WTC11 (cell line): ENCODE measurements around the gene FAT4. TPM values are rescaled to one million over a fixed set of nuclear protein-coding genes. Genes with fewer than 3 reads are reported as not detected.

ENCODE experiments used
- ATAC-seq: fragments of 200-7000 bp; cut with Tn5 transposase; 2 replicates; pipeline ENCODE4 v1.10.0; 2021; ENCODE audit warnings: mild to moderate bottlenecking, moderate library complexity
- CTCF ChIA-PET: fragments of 300-600 bp; sonication (Branson Sonifier 250); formaldehyde crosslinking; loops from one replicate; lab custom pipeline; 2021; ENCODE audit warnings: antibody characterized with exemption; lab: Charles Lee
- POLR2A ChIA-PET: fragments of 350-600 bp; sonication (Branson Sonifier 250); formaldehyde crosslinking; loops from one replicate; lab custom pipeline; 2021; ENCODE audit warnings: antibody characterized with exemption; lab: Charles Lee
- DNase-seq: peaks from one replicate; pipeline ENCODE4 v3.0.0; 2021; ENCODE audit warnings: low spot score
- H3K27ac Mint-ChIP-seq: 2 replicates; pipeline ENCODE4 v1.8.0; 2021; ENCODE audit warnings: mixed read lengths
- H3K27me3 Mint-ChIP-seq: 2 replicates; pipeline ENCODE4 v1.8.0; 2021; ENCODE audit warnings: low read depth, mild to moderate bottlenecking, moderate library complexity, mixed read lengths
- H3K36me3 Mint-ChIP-seq: 2 replicates; pipeline ENCODE4 v1.8.0; 2021; ENCODE audit warnings: mixed read lengths
- H3K4me1 Mint-ChIP-seq: 2 replicates; pipeline ENCODE4 v1.8.0; 2022; ENCODE audit warnings: mixed read lengths
- H3K4me3 Mint-ChIP-seq: 2 replicates; pipeline ENCODE4 v1.8.0; 2021; ENCODE audit warnings: mild to moderate bottlenecking, moderate library complexity, mixed read lengths
- H3K9me3 Mint-ChIP-seq: 2 replicates; pipeline ENCODE4 v1.8.0; 2021; ENCODE audit warnings: mixed read lengths
- ATF1 ChIP-seq: sonication (generic); formaldehyde crosslinking; IDR thresholded peaks from 2 replicates; pipeline ENCODE4 v1.8.1; 2023; ENCODE audit warnings: mild to moderate bottlenecking, moderate library complexity, missing genetic modification reagents
- CREM ChIP-seq: sonication (generic); formaldehyde crosslinking; IDR thresholded peaks from 2 replicates; pipeline ENCODE4 v1.8.1; 2022; ENCODE audit warnings: mild to moderate bottlenecking, missing genetic modification reagents, moderate library complexity
- ELF4 ChIP-seq: sonication (generic); formaldehyde crosslinking; IDR thresholded peaks from 2 replicates; pipeline ENCODE4 v1.8.1; 2022; ENCODE audit warnings: low read depth, mild to moderate bottlenecking, moderate library complexity, missing genetic modification reagents
- GABPB1 ChIP-seq: sonication (generic); formaldehyde crosslinking; IDR thresholded peaks from 2 replicates; pipeline ENCODE4 v1.8.1; 2023; ENCODE audit warnings: mild to moderate bottlenecking, missing genetic modification reagents
- GRHL2 ChIP-seq: fragments of 250-450 bp; sonication (Bioruptor Pico); IDR thresholded peaks from 2 replicates; pipeline ENCODE4 v1.8.0; 2022; ENCODE audit warnings: mild to moderate bottlenecking, moderate library complexity; ENCODE audit not compliant: insufficient replicate concordance, severe bottlenecking
- NFATC4 ChIP-seq: fragments of 250-450 bp; sonication (Bioruptor Pico); IDR thresholded peaks from 2 replicates; pipeline ENCODE4 v1.9.0; 2021; ENCODE audit warnings: mild to moderate bottlenecking
- NR2C2 ChIP-seq: sonication (generic); formaldehyde crosslinking; IDR thresholded peaks from 2 replicates; pipeline ENCODE4 v1.8.0; 2022; ENCODE audit warnings: mild to moderate bottlenecking, missing genetic modification reagents
- NR3C1 ChIP-seq: sonication (generic); formaldehyde crosslinking; conservative IDR thresholded peaks from 2 replicates; pipeline ENCODE4 v1.8.1; 2023; ENCODE audit warnings: low read depth, mild to moderate bottlenecking, missing genetic modification reagents
- RELA ChIP-seq: sonication (generic); formaldehyde crosslinking; IDR thresholded peaks from 2 replicates; pipeline ENCODE4 v1.8.1; 2022; ENCODE audit warnings: missing genetic modification reagents, mild to moderate bottlenecking, borderline replicate concordance
- RORB ChIP-seq: fragments of 250-450 bp; sonication (Bioruptor Pico); IDR thresholded peaks from 2 replicates; pipeline ENCODE4 v1.9.0; 2021; ENCODE audit warnings: mild to moderate bottlenecking
- SMAD3 ChIP-seq: sonication (generic); formaldehyde crosslinking; IDR thresholded peaks from 2 replicates; pipeline ENCODE4 v1.8.0; 2022; ENCODE audit warnings: missing genetic modification reagents, mild to moderate bottlenecking, borderline replicate concordance
- ZNF138 ChIP-seq: sonication (generic); formaldehyde crosslinking; conservative IDR thresholded peaks from 2 replicates; pipeline ENCODE4 v1.8.1; 2022; ENCODE audit warnings: mild to moderate bottlenecking, moderate library complexity, missing genetic modification reagents
- ZNF416 ChIP-seq: fragments of 250-450 bp; sonication (Bioruptor Pico); IDR thresholded peaks from 2 replicates; pipeline ENCODE4 v1.9.0; 2021; ENCODE audit warnings: mild to moderate bottlenecking, inconsistent platforms
- ZNF671 ChIP-seq: fragments of 250-450 bp; sonication (Bioruptor Pico); IDR thresholded peaks from 2 replicates; pipeline ENCODE4 v1.8.0; 2021; ENCODE audit warnings: mild to moderate bottlenecking
- total RNA-seq: library from RNA; stranded (reverse); gene quantifications from 3 replicates; pipeline ENCODE4 v1.2.3, GENCODE V29; 2021
- TF ChIP-seq, protein P1 (sequence below): sonication (generic); formaldehyde crosslinking; IDR thresholded peaks from 2 replicates; pipeline ENCODE4 v1.8.1; 2023; ENCODE audit warnings: mild to moderate bottlenecking, missing genetic modification reagents, borderline replicate concordance
- TF ChIP-seq, protein P2 (sequence below): fragments of 250-450 bp; sonication (Bioruptor Pico); conservative IDR thresholded peaks from 2 replicates; pipeline ENCODE4 v1.9.0; 2021; ENCODE audit warnings: mild to moderate bottlenecking
- TF ChIP-seq, protein P3 (sequence below): fragments of 250-450 bp; sonication (Bioruptor Pico); IDR thresholded peaks from 2 replicates; pipeline ENCODE4 v1.9.0; 2021; ENCODE audit warnings: mild to moderate bottlenecking, borderline replicate concordance
- TF ChIP-seq, protein P4 (sequence below): sonication (generic); formaldehyde crosslinking; IDR thresholded peaks from 2 replicates; pipeline ENCODE4 v1.8.0; 2022; ENCODE audit warnings: mild to moderate bottlenecking, missing genetic modification reagents
- TF ChIP-seq, protein P5 (sequence below): sonication (generic); formaldehyde crosslinking; IDR thresholded peaks from 2 replicates; pipeline ENCODE4 v1.8.1; 2022; ENCODE audit warnings: mild to moderate bottlenecking, moderate library complexity, missing genetic modification reagents
- TF ChIP-seq, protein P6 (sequence below): sonication (generic); formaldehyde crosslinking; IDR thresholded peaks from 2 replicates; pipeline ENCODE4 v1.8.0; 2022; ENCODE audit warnings: mild to moderate bottlenecking, missing genetic modification reagents
- TF ChIP-seq, protein P7 (sequence below): sonication (generic); formaldehyde crosslinking; IDR thresholded peaks from 2 replicates; pipeline ENCODE4 v1.8.0; 2023; ENCODE audit warnings: mild to moderate bottlenecking, missing genetic modification reagents

The FAT4 gene
- total RNA-seq, 1 experiment from 2014 or later, result 10.5 TPM

DNA sequence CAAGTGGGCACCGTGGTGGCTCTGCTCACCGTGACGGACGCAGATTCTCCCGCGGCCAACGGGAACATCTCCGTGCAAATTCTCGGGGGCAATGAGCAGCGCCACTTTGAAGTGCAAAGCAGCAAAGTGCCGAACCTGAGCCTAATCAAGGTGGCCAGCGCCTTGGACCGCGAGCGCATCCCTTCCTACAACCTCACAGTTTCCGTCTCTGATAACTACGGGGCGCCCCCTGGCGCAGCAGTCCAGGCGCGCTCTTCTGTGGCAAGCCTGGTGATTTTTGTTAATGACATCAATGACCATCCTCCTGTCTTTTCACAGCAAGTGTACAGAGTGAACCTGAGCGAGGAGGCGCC lies 2.7 kb downstream of the FAT4 start:
- H3K4me1 Mint-ChIP-seq, result peaks cover 51% of the 10 kb centered on the region
- peaks cover 34% of the 10 kb centered on the region for H3K27me3 Mint-ChIP-seq
- H3K9me3 Mint-ChIP-seq, result peaks cover 6% of the 10 kb centered on the region; the same call in 1 of the 2 replicates
- no peak overlapping the region for H3K27ac Mint-ChIP-seq
- ChIA-PET POLR2A (no interaction called here), CTCF (interaction anchor here (0.8 to 6.3 kb wide), 4 partner anchors 13 to 434 kb away, joined by 3 to 64 read pairs (median 4); no protein-coding TSS in a partner anchor)
- peak; percentile 68 for DNase-seq
- peak overlapping the region; percentile 88 for H3K4me3 Mint-ChIP-seq
- H3K36me3 Mint-ChIP-seq, result peaks cover 20% of the 10 kb centered on the region
- peak; percentile 7 for ATAC-seq
- TF ChIP-seq, protein P1, sequence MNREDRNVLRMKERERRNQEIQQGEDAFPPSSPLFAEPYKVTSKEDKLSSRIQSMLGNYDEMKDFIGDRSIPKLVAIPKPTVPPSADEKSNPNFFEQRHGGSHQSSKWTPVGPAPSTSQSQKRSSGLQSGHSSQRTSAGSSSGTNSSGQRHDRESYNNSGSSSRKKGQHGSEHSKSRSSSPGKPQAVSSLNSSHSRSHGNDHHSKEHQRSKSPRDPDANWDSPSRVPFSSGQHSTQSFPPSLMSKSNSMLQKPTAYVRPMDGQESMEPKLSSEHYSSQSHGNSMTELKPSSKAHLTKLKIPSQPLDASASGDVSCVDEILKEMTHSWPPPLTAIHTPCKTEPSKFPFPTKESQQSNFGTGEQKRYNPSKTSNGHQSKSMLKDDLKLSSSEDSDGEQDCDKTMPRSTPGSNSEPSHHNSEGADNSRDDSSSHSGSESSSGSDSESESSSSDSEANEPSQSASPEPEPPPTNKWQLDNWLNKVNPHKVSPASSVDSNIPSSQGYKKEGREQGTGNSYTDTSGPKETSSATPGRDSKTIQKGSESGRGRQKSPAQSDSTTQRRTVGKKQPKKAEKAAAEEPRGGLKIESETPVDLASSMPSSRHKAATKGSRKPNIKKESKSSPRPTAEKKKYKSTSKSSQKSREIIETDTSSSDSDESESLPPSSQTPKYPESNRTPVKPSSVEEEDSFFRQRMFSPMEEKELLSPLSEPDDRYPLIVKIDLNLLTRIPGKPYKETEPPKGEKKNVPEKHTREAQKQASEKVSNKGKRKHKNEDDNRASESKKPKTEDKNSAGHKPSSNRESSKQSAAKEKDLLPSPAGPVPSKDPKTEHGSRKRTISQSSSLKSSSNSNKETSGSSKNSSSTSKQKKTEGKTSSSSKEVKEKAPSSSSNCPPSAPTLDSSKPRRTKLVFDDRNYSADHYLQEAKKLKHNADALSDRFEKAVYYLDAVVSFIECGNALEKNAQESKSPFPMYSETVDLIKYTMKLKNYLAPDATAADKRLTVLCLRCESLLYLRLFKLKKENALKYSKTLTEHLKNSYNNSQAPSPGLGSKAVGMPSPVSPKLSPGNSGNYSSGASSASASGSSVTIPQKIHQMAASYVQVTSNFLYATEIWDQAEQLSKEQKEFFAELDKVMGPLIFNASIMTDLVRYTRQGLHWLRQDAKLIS, result no peak
- TF ChIP-seq ZNF416 (CRISPR knock-in tag) (no peak), RORB (CRISPR knock-in tag) (no peak), ATF1 (CRISPR knock-in tag) (no peak), RELA (CRISPR knock-in tag) (no peak), ZNF671 (no peak), GABPB1 (CRISPR knock-in tag) (no peak), NFATC4 (CRISPR knock-in tag) (no peak), SMAD3 (CRISPR knock-in tag) (peak; percentile 88), CREM (CRISPR knock-in tag) (no peak), NR2C2 (no peak), ZNF138 (CRISPR knock-in tag) (no peak), NR3C1 (CRISPR knock-in tag) (no peak), GRHL2 (CRISPR knock-in tag) (no peak), ELF4 (CRISPR knock-in tag) (no peak)
- TF ChIP-seq, protein P2, sequence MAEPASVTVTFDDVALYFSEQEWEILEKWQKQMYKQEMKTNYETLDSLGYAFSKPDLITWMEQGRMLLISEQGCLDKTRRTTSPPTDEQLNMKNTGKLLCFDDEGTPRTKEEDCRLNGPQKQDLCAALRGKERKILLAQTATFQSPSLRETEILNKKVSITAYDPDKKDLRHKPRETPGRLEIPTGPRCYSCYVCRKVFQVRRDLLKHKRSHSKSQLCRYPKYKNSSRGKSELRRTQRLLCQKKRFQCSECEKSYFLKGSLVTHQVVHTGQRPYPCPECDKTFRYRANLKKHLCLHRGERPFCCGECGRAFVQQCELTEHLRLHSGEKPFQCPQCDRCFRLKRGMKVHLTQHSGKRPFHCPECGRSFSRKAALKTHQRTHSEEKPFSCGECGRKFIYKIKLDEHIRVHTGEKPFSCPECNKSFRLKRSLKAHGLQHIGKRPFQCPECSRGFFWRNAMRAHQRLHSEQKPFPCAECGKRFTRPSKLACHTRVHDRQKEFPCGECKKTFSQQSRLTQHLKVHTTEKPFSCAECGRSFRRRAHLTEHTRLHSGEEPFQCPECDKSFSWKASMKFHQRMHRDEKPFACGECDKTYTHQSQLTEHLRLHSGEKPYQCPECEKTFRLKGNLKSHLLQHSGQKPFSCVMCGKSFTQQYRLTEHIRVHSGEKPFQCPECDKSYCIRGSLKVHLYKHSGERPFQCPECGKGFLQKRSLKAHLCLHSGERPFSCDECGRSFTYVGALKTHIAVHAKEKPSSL (CRISPR knock-in tag), result no peak
- TF ChIP-seq, protein P3, sequence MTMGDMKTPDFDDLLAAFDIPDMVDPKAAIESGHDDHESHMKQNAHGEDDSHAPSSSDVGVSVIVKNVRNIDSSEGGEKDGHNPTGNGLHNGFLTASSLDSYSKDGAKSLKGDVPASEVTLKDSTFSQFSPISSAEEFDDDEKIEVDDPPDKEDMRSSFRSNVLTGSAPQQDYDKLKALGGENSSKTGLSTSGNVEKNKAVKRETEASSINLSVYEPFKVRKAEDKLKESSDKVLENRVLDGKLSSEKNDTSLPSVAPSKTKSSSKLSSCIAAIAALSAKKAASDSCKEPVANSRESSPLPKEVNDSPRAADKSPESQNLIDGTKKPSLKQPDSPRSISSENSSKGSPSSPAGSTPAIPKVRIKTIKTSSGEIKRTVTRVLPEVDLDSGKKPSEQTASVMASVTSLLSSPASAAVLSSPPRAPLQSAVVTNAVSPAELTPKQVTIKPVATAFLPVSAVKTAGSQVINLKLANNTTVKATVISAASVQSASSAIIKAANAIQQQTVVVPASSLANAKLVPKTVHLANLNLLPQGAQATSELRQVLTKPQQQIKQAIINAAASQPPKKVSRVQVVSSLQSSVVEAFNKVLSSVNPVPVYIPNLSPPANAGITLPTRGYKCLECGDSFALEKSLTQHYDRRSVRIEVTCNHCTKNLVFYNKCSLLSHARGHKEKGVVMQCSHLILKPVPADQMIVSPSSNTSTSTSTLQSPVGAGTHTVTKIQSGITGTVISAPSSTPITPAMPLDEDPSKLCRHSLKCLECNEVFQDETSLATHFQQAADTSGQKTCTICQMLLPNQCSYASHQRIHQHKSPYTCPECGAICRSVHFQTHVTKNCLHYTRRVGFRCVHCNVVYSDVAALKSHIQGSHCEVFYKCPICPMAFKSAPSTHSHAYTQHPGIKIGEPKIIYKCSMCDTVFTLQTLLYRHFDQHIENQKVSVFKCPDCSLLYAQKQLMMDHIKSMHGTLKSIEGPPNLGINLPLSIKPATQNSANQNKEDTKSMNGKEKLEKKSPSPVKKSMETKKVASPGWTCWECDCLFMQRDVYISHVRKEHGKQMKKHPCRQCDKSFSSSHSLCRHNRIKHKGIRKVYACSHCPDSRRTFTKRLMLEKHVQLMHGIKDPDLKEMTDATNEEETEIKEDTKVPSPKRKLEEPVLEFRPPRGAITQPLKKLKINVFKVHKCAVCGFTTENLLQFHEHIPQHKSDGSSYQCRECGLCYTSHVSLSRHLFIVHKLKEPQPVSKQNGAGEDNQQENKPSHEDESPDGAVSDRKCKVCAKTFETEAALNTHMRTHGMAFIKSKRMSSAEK (CRISPR knock-in tag), result no peak
- TF ChIP-seq, protein P4, sequence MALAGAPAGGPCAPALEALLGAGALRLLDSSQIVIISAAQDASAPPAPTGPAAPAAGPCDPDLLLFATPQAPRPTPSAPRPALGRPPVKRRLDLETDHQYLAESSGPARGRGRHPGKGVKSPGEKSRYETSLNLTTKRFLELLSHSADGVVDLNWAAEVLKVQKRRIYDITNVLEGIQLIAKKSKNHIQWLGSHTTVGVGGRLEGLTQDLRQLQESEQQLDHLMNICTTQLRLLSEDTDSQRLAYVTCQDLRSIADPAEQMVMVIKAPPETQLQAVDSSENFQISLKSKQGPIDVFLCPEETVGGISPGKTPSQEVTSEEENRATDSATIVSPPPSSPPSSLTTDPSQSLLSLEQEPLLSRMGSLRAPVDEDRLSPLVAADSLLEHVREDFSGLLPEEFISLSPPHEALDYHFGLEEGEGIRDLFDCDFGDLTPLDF, result no peak
- TF ChIP-seq, protein P5, sequence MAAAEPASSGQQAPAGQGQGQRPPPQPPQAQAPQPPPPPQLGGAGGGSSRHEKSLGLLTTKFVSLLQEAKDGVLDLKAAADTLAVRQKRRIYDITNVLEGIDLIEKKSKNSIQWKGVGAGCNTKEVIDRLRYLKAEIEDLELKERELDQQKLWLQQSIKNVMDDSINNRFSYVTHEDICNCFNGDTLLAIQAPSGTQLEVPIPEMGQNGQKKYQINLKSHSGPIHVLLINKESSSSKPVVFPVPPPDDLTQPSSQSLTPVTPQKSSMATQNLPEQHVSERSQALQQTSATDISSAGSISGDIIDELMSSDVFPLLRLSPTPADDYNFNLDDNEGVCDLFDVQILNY (CRISPR knock-in tag), result no peak
- TF ChIP-seq, protein P6, sequence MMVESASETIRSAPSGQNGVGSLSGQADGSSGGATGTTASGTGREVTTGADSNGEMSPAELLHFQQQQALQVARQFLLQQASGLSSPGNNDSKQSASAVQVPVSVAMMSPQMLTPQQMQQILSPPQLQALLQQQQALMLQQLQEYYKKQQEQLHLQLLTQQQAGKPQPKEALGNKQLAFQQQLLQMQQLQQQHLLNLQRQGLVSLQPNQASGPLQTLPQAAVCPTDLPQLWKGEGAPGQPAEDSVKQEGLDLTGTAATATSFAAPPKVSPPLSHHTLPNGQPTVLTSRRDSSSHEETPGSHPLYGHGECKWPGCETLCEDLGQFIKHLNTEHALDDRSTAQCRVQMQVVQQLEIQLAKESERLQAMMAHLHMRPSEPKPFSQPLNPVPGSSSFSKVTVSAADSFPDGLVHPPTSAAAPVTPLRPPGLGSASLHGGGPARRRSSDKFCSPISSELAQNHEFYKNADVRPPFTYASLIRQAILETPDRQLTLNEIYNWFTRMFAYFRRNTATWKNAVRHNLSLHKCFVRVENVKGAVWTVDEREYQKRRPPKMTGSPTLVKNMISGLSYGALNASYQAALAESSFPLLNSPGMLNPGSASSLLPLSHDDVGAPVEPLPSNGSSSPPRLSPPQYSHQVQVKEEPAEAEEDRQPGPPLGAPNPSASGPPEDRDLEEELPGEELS (CRISPR knock-in tag), result no peak
- TF ChIP-seq, protein P7, sequence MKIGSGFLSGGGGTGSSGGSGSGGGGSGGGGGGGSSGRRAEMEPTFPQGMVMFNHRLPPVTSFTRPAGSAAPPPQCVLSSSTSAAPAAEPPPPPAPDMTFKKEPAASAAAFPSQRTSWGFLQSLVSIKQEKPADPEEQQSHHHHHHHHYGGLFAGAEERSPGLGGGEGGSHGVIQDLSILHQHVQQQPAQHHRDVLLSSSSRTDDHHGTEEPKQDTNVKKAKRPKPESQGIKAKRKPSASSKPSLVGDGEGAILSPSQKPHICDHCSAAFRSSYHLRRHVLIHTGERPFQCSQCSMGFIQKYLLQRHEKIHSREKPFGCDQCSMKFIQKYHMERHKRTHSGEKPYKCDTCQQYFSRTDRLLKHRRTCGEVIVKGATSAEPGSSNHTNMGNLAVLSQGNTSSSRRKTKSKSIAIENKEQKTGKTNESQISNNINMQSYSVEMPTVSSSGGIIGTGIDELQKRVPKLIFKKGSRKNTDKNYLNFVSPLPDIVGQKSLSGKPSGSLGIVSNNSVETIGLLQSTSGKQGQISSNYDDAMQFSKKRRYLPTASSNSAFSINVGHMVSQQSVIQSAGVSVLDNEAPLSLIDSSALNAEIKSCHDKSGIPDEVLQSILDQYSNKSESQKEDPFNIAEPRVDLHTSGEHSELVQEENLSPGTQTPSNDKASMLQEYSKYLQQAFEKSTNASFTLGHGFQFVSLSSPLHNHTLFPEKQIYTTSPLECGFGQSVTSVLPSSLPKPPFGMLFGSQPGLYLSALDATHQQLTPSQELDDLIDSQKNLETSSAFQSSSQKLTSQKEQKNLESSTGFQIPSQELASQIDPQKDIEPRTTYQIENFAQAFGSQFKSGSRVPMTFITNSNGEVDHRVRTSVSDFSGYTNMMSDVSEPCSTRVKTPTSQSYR (CRISPR knock-in tag), result 0 out of 2 replicates have a peak, but pooled peaks have one; percentile 8
